SK-N-MC (cell line): ENCODE results near the gene PRL.

Experiments
- DNase-seq: peaks from one replicate; pipeline ENCODE4 v3.0.0-alpha.2; 2011; ENCODE audit warnings: low read depth, low spot score
- H3K27ac ChIP-seq: fragments of 200-600 bp; sonication (generic); 2 replicates; pipeline ENCODE4 v1.5.1; 2016; ENCODE audit warnings: mixed run types
- H3K36me3 ChIP-seq: fragments of 200-600 bp; sonication (generic); 2 replicates; pipeline ENCODE4 v1.6.1; 2017; ENCODE audit warnings: antibody characterized with exemption, low read length, mixed read lengths; ENCODE audit not compliant: insufficient read depth
- H3K4me3 ChIP-seq: fragments of 200-600 bp; sonication (generic); 2 replicates; pipeline ENCODE4 v1.5.1; 2016
- H3K9ac ChIP-seq: fragments of 200-600 bp; sonication (generic); 2 replicates; pipeline ENCODE4 v1.8.0; 2017; ENCODE audit warnings: mixed run types, mixed read lengths; ENCODE audit not compliant: insufficient read length
- H3K9me3 ChIP-seq: fragments of 200-600 bp; sonication (generic); 2 replicates; pipeline ENCODE4 v1.6.1; 2017; ENCODE audit warnings: low read depth, mild to moderate bottlenecking, antibody characterized with exemption, low read length, moderate library complexity, mixed read lengths
- EZH2 ChIP-seq: fragments of 200-600 bp; sonication (generic); IDR thresholded peaks from one replicate; pipeline ENCODE4 v1.6.1; 2017; ENCODE audit warnings: antibody characterized with exemption
- FOXP2 ChIP-seq: optimal IDR thresholded peaks from 2 replicates; pipeline ENCODE3; 2011; ENCODE audit warnings: mild to moderate bottlenecking, moderate library complexity; ENCODE audit not compliant: insufficient read depth; ENCODE audit errors: extremely low read length, control extremely low read depth
- POLR2AphosphoS5 ChIP-seq: IDR thresholded peaks from 2 replicates; pipeline ENCODE4 v1.6.1; 2012; ENCODE audit warnings: mild to moderate bottlenecking, low read depth, low read length, borderline replicate concordance

PRL gene

GRCh38 chr6:22251348-22251747 is 45.5 kb downstream of the PRL start:
- no peak for DNase-seq
- Histone ChIP-seq H3K27ac (peak overlapping the region; percentile 95), H3K9ac (no peak overlapping the region), H3K9me3 (no peaks in the 10 kb centered on the region), H3K36me3 (no peaks in the 10 kb centered on the region), H3K4me3 (peak overlapping the region; percentile 73; the same call in 1 of the 2 replicates)
- TF ChIP-seq EZH2 (no peak), FOXP2 (no peak), POLR2AphosphoS5 (no peak)

GRCh38 chr6:22250486-22250885 is 46.4 kb downstream of the PRL start:
- peak; percentile 76 for DNase-seq
- peak overlapping the region; percentile 73 for H3K4me3 ChIP-seq
- no peaks in the 10 kb centered on the region for H3K36me3 ChIP-seq
- H3K9me3 ChIP-seq = 0 out of 2 replicates have a peak, but pooled peaks cover 2% of the 10 kb centered on the region
- H3K27ac ChIP-seq = peak overlapping the region; percentile 95
- TF ChIP-seq EZH2 (no peak), FOXP2 (no peak), POLR2AphosphoS5 (no peak)
- no peak overlapping the region for H3K9ac ChIP-seq

- peaks cover 2% of the 10 kb centered on the region; the same call in 1 of the 2 replicates for H3K9me3 ChIP-seq
- peak overlapping the region; percentile 95 for H3K27ac ChIP-seq
- peak overlapping the region; percentile 63 for H3K9ac ChIP-seq
- peak; percentile 60 for DNase-seq
- H3K36me3 ChIP-seq = no peaks in the 10 kb centered on the region
- H3K4me3 ChIP-seq = peak overlapping the region; percentile 73
- TF ChIP-seq EZH2 = no peak
- no peak for TF ChIP-seq POLR2AphosphoS5
- no peak for TF ChIP-seq FOXP2
These were observed 47.0 kb downstream of the PRL start for GRCh38 chr6:22249711-22250350.

GRCh38 chr6:22248513-22249308 is 48.1 kb downstream of the PRL start:
- Histone ChIP-seq H3K27ac (peak overlapping the region; percentile 95; the same call in 1 of the 2 replicates), H3K4me3 (no peak overlapping the region), H3K36me3 (no peaks in the 10 kb centered on the region), H3K9me3 (peaks cover 2% of the 10 kb centered on the region; the same call in 1 of the 2 replicates), H3K9ac (no peak overlapping the region)
- TF ChIP-seq POLR2AphosphoS5 (no peak), FOXP2 (no peak), EZH2 (no peak)
- no peak for DNase-seq

- no peak overlapping the region for H3K9ac ChIP-seq
- peaks cover 2% of the 10 kb centered on the region; the same call in 1 of the 2 replicates for H3K9me3 ChIP-seq
- no peak for TF ChIP-seq POLR2AphosphoS5
- no peak for TF ChIP-seq EZH2
- no peak for TF ChIP-seq FOXP2
- no peak overlapping the region for H3K4me3 ChIP-seq
- H3K27ac ChIP-seq = no peak overlapping the region; the same call in 1 of the 2 replicates
- H3K36me3 ChIP-seq = no peaks in the 10 kb centered on the region
- peak; percentile 12 for DNase-seq
These were observed 48.8 kb downstream of the PRL start for GRCh38 chr6:22247916-22248482.

- no peak overlapping the region for H3K27ac ChIP-seq
- no peak for DNase-seq
- no peak overlapping the region for H3K9ac ChIP-seq
- no peaks in the 10 kb centered on the region for H3K36me3 ChIP-seq
- H3K9me3 ChIP-seq = peaks cover 5% of the 10 kb centered on the region; the same call in 1 of the 2 replicates
- H3K4me3 ChIP-seq = no peak overlapping the region
- TF ChIP-seq FOXP2 (no peak), POLR2AphosphoS5 (no peak), EZH2 (no peak)
These were observed 56.8 kb downstream of the PRL start for GRCh38 chr6:22240025-22240424.

- Histone ChIP-seq H3K36me3 (no peaks in the 10 kb centered on the region), H3K27ac (no peak overlapping the region), H3K4me3 (no peak overlapping the region), H3K9ac (no peak overlapping the region), H3K9me3 (0 out of 2 replicates have a peak, but pooled peaks cover 5% of the 10 kb centered on the region)
- DNase-seq = no peak
- TF ChIP-seq FOXP2 (no peak), POLR2AphosphoS5 (no peak), EZH2 (no peak)
These were observed 57.4 kb downstream of the PRL start for GRCh38 chr6:22239261-22239921.
